HEK293 (cell line): ENCODE data around the gene CXXC4.

Experiments used
- CTCF ChIP-seq: fragments of 450-650 bp; formaldehyde crosslinking; IDR thresholded peaks from 2 replicates; pipeline ENCODE4 v1.5.1; 2016; ENCODE audit warnings: missing biosample characterization, missing genetic modification characterization
- GLI4 ChIP-seq: fragments of 450-650 bp; formaldehyde crosslinking; IDR thresholded peaks from 2 replicates; pipeline ENCODE4 v1.5.1; 2016; ENCODE audit warnings: missing biosample characterization, missing genetic modification characterization
- HOXC10 ChIP-seq: sonication (generic); formaldehyde crosslinking; IDR thresholded peaks from 2 replicates; pipeline ENCODE4 v1.8.1; 2023; ENCODE audit warnings: mild to moderate bottlenecking, missing genetic modification reagents
- MZF1 ChIP-seq: fragments of 450-650 bp; formaldehyde crosslinking; IDR thresholded peaks from 2 replicates; pipeline ENCODE4 v1.5.1; 2017; ENCODE audit warnings: missing biosample characterization, missing genetic modification characterization, borderline replicate concordance
- PBX3 ChIP-seq: sonication (generic); formaldehyde crosslinking; IDR thresholded peaks from 2 replicates; pipeline ENCODE4 v1.8.1; 2022; ENCODE audit warnings: mild to moderate bottlenecking, moderate library complexity, missing genetic modification reagents
- TSHZ1 ChIP-seq: fragments of 450-650 bp; formaldehyde crosslinking; IDR thresholded peaks from 2 replicates; pipeline ENCODE4 v1.5.1; 2016; ENCODE audit warnings: missing biosample characterization, missing genetic modification characterization, borderline replicate concordance
- ZBTB17 ChIP-seq: fragments of 450-650 bp; formaldehyde crosslinking; IDR thresholded peaks from 2 replicates; pipeline ENCODE4 v1.5.1; 2016; ENCODE audit warnings: missing biosample characterization, missing genetic modification characterization
- ZFP37 ChIP-seq: fragments of 450-650 bp; formaldehyde crosslinking; IDR thresholded peaks from 2 replicates; pipeline ENCODE4 v1.5.1; 2016; ENCODE audit warnings: missing biosample characterization, missing genetic modification characterization
- ZNF239 ChIP-seq: fragments of 450-650 bp; formaldehyde crosslinking; IDR thresholded peaks from 2 replicates; pipeline ENCODE4 v1.5.1; 2016; ENCODE audit warnings: missing biosample characterization, missing genetic modification characterization
- ZNF48 ChIP-seq: fragments of 450-650 bp; formaldehyde crosslinking; IDR thresholded peaks from 2 replicates; pipeline ENCODE4 v1.5.1; 2016; ENCODE audit warnings: missing biosample characterization, missing genetic modification characterization
- ZNF488 ChIP-seq: fragments of 450-650 bp; formaldehyde crosslinking; IDR thresholded peaks from 2 replicates; pipeline ENCODE4 v1.5.1; 2016; ENCODE audit warnings: missing biosample characterization, missing genetic modification characterization
- ZNF510 ChIP-seq: fragments of 450-650 bp; formaldehyde crosslinking; IDR thresholded peaks from 2 replicates; pipeline ENCODE4 v1.5.1; 2018; ENCODE audit warnings: mild to moderate bottlenecking, missing genetic modification characterization, missing biosample characterization; ENCODE audit not compliant: insufficient replicate concordance

GRCh38 chr4:104451573-104451972 lies 43.1 kb downstream of the CXXC4 start:
- TF ChIP-seq CTCF (no peak), TSHZ1 (tag by site-specific recombination) (no peak), ZFP37 (tag by site-specific recombination) (no peak), PBX3 (CRISPR knock-in tag) (no peak), ZNF488 (tag by site-specific recombination) (no peak), ZNF510 (tag by site-specific recombination) (no peak), GLI4 (no peak), HOXC10 (CRISPR knock-in tag) (no peak), ZNF48 (tag by site-specific recombination) (no peak), MZF1 (no peak), ZNF239 (no peak), ZBTB17 (tag by site-specific recombination) (no peak)
